ENCODE data around the gene TMEM126B. TPM values are rescaled to one million over a fixed set of nuclear protein-coding genes. Genes with fewer than 3 reads are reported as not detected.
A peak's percentile ranks its signal among the peaks of the same experiment; 100 is the strongest.
"Not testable (repeated sequence)": the region's sequence is repeated elsewhere in the genome, so short reads cannot be mapped to it uniquely, and the experiment has no call there.

The TMEM126B gene
- 10 to 100 TPM in 11 of 12 donors, not detected in 1; 34.5 to 55.3 (median 45.6) TPM for polyA plus RNA-seq (ENCODE audit: insufficient read length in 12 of 12)
- long read RNA-seq, donor 1, transcript TMEM126B-202 (6 exons, 1,210 nt), result minor isoform, 9 of 36 reads
- long read RNA-seq, donor 1, transcript TMEM126B-201 (5 exons, 989 nt), result major isoform, 24 of 36 reads
- long read RNA-seq, donor 1, partial matches to known transcripts, result 0 of 36 reads
- long read RNA-seq, donor 1, other reads (novel, unspliced or antisense), result 0 of 36 reads
- long read RNA-seq, donor 2, transcript TMEM126B-201 (5 exons, 989 nt), result major isoform, 26 of 43 reads
- long read RNA-seq, donor 2, transcript TMEM126B-202 (6 exons, 1,210 nt), result minor isoform, 12 of 43 reads
- long read RNA-seq, donor 2, partial matches to known transcripts, result 0 of 43 reads
- long read RNA-seq, donor 2, other reads (novel, unspliced or antisense), result 0 of 43 reads
- long read RNA-seq, donor 3, transcript TMEM126B-201 (5 exons, 989 nt), result major isoform, 7 of 15 reads
- long read RNA-seq, donor 3, transcript TMEM126B-202 (6 exons, 1,210 nt), result minor isoform, 6 of 15 reads
- long read RNA-seq, donor 3, partial matches to known transcripts, result 0 of 15 reads
- long read RNA-seq, donor 3, other reads (novel, unspliced or antisense), result 0 of 15 reads
- long read RNA-seq, donor 4, partial matches to known transcripts, result 0 of 8 reads
- long read RNA-seq, donor 4, other reads (novel, unspliced or antisense), result 0 of 8 reads
- long read RNA-seq, donor 5, result 0 reads
- long read RNA-seq, donor 6, transcript TMEM126B-201 (5 exons, 989 nt), result major isoform, 13 of 28 reads
- long read RNA-seq, donor 6, transcript TMEM126B-202 (6 exons, 1,210 nt), result minor isoform, 10 of 28 reads
- long read RNA-seq, donor 6, partial matches to known transcripts, result 0 of 28 reads
- long read RNA-seq, donor 6, other reads (novel, unspliced or antisense), result 0 of 28 reads
- long read RNA-seq, donor 7, transcript TMEM126B-202 (6 exons, 1,210 nt), result minor isoform, 6 of 22 reads
- long read RNA-seq, donor 7, transcript TMEM126B-201 (5 exons, 989 nt), result major isoform, 12 of 22 reads
- long read RNA-seq, donor 7, partial matches to known transcripts, result 0 of 22 reads
- long read RNA-seq, donor 7, other reads (novel, unspliced or antisense), result 0 of 22 reads
- long read RNA-seq, donor 8, transcript TMEM126B-201 (5 exons, 989 nt), result major isoform, 18 of 30 reads
- long read RNA-seq, donor 8, transcript TMEM126B-202 (6 exons, 1,210 nt), result minor isoform, 5 of 30 reads
- long read RNA-seq, donor 8, partial matches to known transcripts, result 0 of 30 reads
- long read RNA-seq, donor 8, other reads (novel, unspliced or antisense), result 0 of 30 reads
- long read RNA-seq, donor 9, transcript TMEM126B-201 (5 exons, 989 nt), result major isoform, 14 of 21 reads
- long read RNA-seq, donor 9, partial matches to known transcripts, result 0 of 21 reads
- long read RNA-seq, donor 9, other reads (novel, unspliced or antisense), result 0 of 21 reads
- long read RNA-seq, donor 10, transcript TMEM126B-202 (6 exons, 1,210 nt), result minor isoform, 8 of 31 reads
- long read RNA-seq, donor 10, transcript TMEM126B-201 (5 exons, 989 nt), result major isoform, 17 of 31 reads
- long read RNA-seq, donor 10, partial matches to known transcripts, result 0 of 31 reads
- long read RNA-seq, donor 10, other reads (novel, unspliced or antisense), result 0 of 31 reads
- long read RNA-seq, donor 11, transcript TMEM126B-203 (4 exons, 853 nt), result minor isoform, 5 of 35 reads
- long read RNA-seq, donor 11, transcript TMEM126B-202 (6 exons, 1,210 nt), result minor isoform, 6 of 35 reads
- long read RNA-seq, donor 11, transcript TMEM126B-201 (5 exons, 989 nt), result major isoform, 21 of 35 reads
- long read RNA-seq, donor 11, partial matches to known transcripts, result 0 of 35 reads
- long read RNA-seq, donor 11, other reads (novel, unspliced or antisense), result 0 of 35 reads

- peak; percentile 98 for DNase-seq
Measured at GRCh38 chr11:85627998-85628770, at the start of gene TMEM126B. TMEM126B (plus strand) TSS chr11:85628593; CDS start chr11:85628608, 15 bp downstream.

DNA sequence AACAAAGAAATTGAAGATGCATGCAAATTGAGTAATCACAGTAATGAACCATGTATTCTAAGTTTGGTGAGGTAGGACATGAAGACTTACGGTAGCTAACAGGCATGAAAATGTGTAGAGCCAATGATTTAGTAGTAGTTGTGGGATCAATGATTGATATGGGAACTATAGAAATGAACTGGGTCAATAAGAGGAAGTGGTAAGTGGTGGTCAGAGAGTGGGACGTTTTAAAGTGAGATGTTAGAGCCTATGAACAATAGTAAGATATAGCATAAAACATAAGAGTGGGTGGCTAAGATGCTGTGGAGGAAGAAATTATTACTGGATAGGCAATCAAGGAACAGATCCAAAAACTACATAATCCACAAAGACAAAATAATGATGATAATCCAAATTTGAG is 46.3 kb upstream of the TMEM126B start:
- DNase-seq, result no peak

DNA sequence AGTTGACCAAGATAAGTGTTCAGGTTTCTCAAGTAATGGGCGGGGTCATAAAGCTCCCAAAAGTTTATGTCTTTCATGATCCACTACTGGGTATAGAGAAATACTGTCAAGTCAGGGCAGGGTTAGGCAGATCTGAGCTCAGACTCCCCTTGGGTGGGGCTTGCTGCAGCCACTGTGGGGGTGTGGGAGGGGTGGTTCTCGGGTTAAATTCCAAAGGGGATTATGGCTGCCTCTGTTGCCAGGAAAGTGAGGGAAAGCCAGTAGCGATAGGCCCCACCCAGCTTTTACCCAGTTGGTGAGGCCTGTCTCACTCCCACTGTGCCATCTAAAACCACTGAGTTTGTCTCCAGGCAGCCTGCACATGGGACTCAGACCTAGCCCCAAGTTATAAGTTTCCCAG is 39.0 kb upstream of the TMEM126B start:
- DNase-seq, result no peak

GRCh38 chr11:85590848-85591483 is 37.4 kb upstream of the TMEM126B start:
- peak; percentile 21 for DNase-seq

GRCh38 chr11:85595285-85595884 is 33.0 kb upstream of the TMEM126B start:
- peak; percentile 41 for DNase-seq

DNA sequence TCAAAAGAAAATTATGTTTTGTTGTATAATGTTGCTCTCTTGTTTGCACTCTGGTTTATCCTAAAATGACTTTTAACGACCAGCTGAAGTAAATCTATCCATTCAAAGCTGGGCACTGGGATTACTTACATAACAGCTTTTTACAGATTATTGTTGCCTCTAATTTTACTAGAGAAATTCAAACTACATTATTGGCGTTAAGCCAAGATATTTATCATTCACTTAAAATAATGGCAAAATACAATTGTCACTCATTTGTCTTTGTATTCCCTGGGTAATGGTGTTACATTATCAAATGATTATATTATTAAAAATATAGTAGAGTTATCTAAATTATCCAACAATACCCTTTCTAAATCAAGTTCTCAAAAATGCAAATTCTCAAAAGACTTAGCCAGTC is 31.5 kb upstream of the TMEM126B start:
- no peak for DNase-seq

DNA sequence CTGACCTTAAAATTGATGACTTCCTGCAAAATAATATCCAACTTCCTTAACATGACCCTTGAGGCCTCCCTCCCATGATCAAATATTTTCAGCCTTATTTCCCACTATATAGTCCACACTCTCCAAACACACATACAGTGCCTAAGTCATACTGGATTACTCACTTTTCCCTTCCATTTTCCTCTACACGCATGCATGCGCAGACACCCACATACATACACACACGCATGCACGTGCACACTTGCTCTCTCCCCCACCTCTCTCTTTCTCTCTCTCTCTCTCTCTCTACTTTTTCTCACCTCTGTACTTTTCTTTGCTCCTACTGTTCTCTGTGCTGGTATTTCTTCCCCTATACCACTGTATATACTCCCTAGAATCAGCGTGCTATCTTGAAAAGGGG is 29.3 kb upstream of the TMEM126B start:
- DNase-seq, result no peak

GRCh38 chr11:85602526-85603213 is 25.7 kb upstream of the TMEM126B start:
- DNase-seq, result no peak

DNA sequence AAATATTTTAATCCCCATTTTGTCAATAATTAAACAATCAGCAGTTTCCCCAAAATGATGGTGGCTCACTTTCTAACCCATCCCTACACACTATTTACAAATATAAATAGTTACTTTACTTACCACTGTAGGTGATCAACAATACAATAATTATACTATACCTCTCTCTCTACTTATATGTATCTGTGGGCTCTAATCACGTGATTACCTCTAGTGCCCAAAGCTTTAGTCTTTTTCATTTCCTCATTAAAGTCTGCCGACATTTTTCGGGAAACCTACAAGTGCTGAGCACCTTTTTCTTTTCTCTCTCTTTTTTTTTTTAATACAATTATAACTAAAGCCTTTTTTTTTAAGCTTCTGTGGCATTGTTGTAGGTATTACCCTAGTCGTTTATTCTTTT is 25.2 kb upstream of the TMEM126B start:
- DNase-seq, result no peak

- not testable (repeated sequence) for DNase-seq
Measured at GRCh38 chr11:85606237-85606636, 22.2 kb upstream of the TMEM126B start.

GRCh38 chr11:85608621-85609020 is 19.8 kb upstream of the TMEM126B start:
- DNase-seq, result not testable (repeated sequence)

DNA sequence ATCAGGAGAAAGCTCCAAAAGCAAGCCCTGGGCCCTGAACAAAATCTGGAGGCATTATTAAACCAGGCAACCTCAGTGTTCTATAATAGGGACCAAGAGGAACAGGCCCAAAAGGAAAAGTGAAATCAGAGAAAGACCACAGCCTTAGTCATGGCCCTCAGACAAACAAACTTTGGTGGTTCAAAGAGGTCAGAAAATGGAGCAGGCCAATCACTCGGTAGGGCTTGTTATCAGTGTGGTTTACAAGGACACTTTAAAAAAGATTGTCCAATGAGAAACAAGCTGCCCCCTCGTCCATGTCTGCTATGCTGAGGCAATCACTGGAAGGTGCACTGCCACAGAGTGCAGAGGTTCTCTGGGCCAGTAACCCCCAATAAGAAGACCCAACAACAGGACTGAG is 19.1 kb upstream of the TMEM126B start:
- DNase-seq, result not testable (repeated sequence)

GRCh38 chr11:85611643-85612042 is 16.8 kb upstream of the TMEM126B start:
- not testable (repeated sequence) for DNase-seq

- no peak for DNase-seq
Measured at GRCh38 chr11:85619499-85619898, 8.9 kb upstream of the TMEM126B start.

DNA sequence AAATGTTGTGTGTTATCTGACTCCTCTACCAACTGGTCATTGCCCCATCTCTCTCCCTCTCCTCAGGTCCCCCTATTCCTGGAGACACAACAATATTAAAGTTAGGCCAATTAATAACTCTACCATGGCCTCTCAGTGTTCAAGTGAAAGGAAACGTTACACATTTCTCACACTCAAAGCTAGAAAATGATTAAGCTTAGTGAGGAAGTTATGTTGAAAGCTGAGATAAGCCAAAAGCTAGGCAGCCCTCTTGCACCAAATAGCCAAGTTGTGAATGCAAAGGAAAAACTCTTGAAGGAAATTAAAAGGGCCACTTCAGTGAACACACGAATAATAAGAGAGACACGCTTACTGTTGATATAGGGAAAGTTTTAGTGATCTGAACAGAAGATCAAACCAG is 8.1 kb upstream of the TMEM126B start:
- no peak for DNase-seq

- DNase-seq, result no peak
Measured at GRCh38 chr11:85626496-85626895, 1.9 kb upstream of the TMEM126B start.

GRCh38 chr11:85627332-85627997 is 928 bp upstream of the TMEM126B start, which contains the start of gene DLG2:
DLG2 (minus strand) TSS chr11:85627344.
- DNase-seq, result peak; percentile 62
